ENCODE data around the gene JAM3. TPM values are rescaled to one million over a fixed set of nuclear protein-coding genes. Genes with fewer than 3 reads are reported as not detected.
"Not testable (repeated sequence)": the region's sequence is repeated elsewhere in the genome, so short reads cannot be mapped to it uniquely, and the experiment has no call there.

JAM3 gene
- total RNA-seq, 1 experiment from 2014 or later, result 152 TPM

GRCh38 chr11:134062265-134063123 lies 6.4 kb upstream of the JAM3 start:
- DNase-seq (ENCODE audit: low read depth), result no peak

- DNase-seq (ENCODE audit: low read depth), result no peak
Observed at GRCh38 chr11:134063124-134063495, 5.8 kb upstream of the JAM3 start.

- no peak for DNase-seq (ENCODE audit: low read depth)
Observed at GRCh38 chr11:134063991-134064747, 4.7 kb upstream of the JAM3 start.

- DNase-seq (ENCODE audit: low read depth), result no peak
Observed at GRCh38 chr11:134065381-134065780, 3.5 kb upstream of the JAM3 start.

- DNase-seq (ENCODE audit: low read depth), result no peak
Observed at GRCh38 chr11:134066943-134067885, 1.7 kb upstream of the JAM3 start.

GRCh38 chr11:134069426-134070341 lies 812 bp downstream of the JAM3 start:
- no peak for DNase-seq (ENCODE audit: low read depth)

- no peak for DNase-seq (ENCODE audit: low read depth)
Observed at GRCh38 chr11:134070342-134070845, 1.5 kb downstream of the JAM3 start.

- DNase-seq (ENCODE audit: low read depth), result peak; percentile 56
Observed at GRCh38 chr11:134071306-134071705, 2.4 kb downstream of the JAM3 start.

GRCh38 chr11:134071766-134072402 lies 3.0 kb downstream of the JAM3 start:
- DNase-seq (ENCODE audit: low read depth), result peak; percentile 74

- no peak for DNase-seq (ENCODE audit: low read depth)
Observed at GRCh38 chr11:134072844-134073243, 4.0 kb downstream of the JAM3 start.

- DNase-seq (ENCODE audit: low read depth), result peak; percentile 86
Observed at GRCh38 chr11:134074346-134074745, 5.5 kb downstream of the JAM3 start.

GRCh38 chr11:134074766-134075165 lies 5.9 kb downstream of the JAM3 start:
- DNase-seq (ENCODE audit: low read depth), result peak; percentile 76

GRCh38 chr11:134079317-134079716 lies 10.4 kb downstream of the JAM3 start:
- no peak for DNase-seq (ENCODE audit: low read depth)

- DNase-seq (ENCODE audit: low read depth), result not testable (repeated sequence)
Observed at GRCh38 chr11:134081258-134081657, 12.4 kb downstream of the JAM3 start.

GRCh38 chr11:134082990-134083389 lies 14.1 kb downstream of the JAM3 start:
- DNase-seq (ENCODE audit: low read depth), result no peak

- no peak for DNase-seq (ENCODE audit: low read depth)
Observed at GRCh38 chr11:134086376-134086775, 17.5 kb downstream of the JAM3 start.

- DNase-seq (ENCODE audit: low read depth), result not testable (repeated sequence)
Observed at GRCh38 chr11:134092006-134092405, 23.1 kb downstream of the JAM3 start.

- DNase-seq (ENCODE audit: low read depth), result no peak
Observed at GRCh38 chr11:134097166-134097565, 28.3 kb downstream of the JAM3 start.

- DNase-seq (ENCODE audit: low read depth), result no peak
Observed at GRCh38 chr11:134098566-134099184, 29.8 kb downstream of the JAM3 start.
